Measurements from ENCODE around the gene SNX19. TPM values are rescaled to one million over a fixed set of nuclear protein-coding genes. Genes with fewer than 3 reads are reported as not detected.

SNX19 gene
- total and polyA plus RNA-seq, 5 donors: 17.3 to 59.5 (median 44.9) TPM

DNA sequence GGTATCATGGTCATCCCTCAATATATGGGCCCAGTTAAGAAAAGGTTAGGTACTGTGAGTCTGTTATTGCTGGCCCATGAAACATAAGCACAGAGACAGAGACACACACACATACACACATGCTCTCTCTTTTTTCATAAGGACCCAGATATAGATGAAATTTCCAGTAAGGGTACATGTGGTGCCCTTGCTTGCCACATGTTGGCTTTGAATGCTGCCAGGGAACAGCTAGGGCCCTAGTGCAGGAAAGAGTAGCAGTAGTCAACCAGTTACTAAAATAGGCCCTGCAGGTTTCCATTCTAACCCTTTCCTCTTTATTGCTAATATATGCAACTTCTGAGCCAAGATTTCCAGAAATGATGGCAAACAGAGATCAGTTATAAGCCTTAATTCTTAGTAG, 9.1 kb downstream of the SNX19 start:
- no peak overlapping the region for H3K4me3 ChIP-seq (ENCODE audit: low read length)
- DNase-seq (no peak), ATAC-seq (no peak)
- no peak overlapping the region for H3K27ac ChIP-seq (ENCODE audit: low read length)
- no peaks in the 10 kb centered on the region for H3K4me1 ChIP-seq (ENCODE audit: control insufficient read depth, insufficient read depth, low read length)
- intact Hi-C loops (cut with DNase I): no loop called here
- no peaks in the 10 kb centered on the region for H3K9me3 ChIP-seq (ENCODE audit: control insufficient read depth, low read length)
- no peaks in the 10 kb centered on the region for H3K27me3 ChIP-seq (ENCODE audit: control insufficient read depth, insufficient read depth)

DNA sequence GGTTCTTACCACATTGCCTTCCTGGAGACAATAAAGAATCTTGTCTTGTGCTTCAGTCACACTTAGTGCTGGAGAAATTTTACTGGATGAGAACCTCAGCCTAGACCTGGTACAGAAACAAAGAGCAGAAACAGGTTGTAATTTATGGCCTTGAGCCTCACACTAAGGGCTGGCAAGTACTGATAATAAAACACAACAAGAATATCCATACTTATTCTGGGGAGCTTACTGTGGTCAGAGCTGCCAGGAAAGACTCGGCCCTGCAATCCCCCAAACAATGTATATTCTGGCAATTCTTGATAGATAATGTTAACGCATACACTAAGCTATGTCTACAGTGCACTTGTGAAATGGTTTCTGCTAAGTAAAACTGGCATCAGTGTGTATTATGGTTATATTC, 9.7 kb downstream of the SNX19 start:
- Histone ChIP-seq H3K27ac (ENCODE audit: low read length) (no peak overlapping the region), H3K4me1 (ENCODE audit: control insufficient read depth, insufficient read depth, low read length) (no peaks in the 10 kb centered on the region), H3K4me3 (ENCODE audit: low read length) (no peak overlapping the region), H3K27me3 (ENCODE audit: control insufficient read depth, insufficient read depth) (no peaks in the 10 kb centered on the region), H3K9me3 (ENCODE audit: control insufficient read depth, low read length) (no peaks in the 10 kb centered on the region)
- intact Hi-C loops (cut with DNase I): no loop called here
- 98% methylated on average over 2 of the region's 2 CpGs for WGBS
- DNase-seq: no peak
- ATAC-seq: no peak

DNA sequence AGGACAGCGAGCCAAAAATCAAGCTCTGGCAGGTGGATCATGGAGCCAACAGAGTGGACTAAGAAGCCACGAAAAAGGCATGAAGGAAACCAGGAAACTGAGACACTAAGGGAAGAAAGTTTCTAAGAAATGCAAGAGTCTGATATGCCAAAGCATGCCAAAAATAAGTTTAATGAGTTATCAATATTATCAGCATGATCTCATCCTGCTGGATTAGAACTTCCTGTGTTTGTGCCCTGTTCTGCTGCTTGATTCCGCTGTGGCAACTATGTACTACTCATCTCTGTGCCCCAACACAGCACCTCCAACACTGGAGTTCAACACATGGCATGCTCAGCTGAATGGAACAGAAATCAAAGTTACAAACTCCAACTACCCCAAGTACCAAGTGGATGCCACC, 10.8 kb downstream of the SNX19 start:
- H3K4me1 ChIP-seq (ENCODE audit: control insufficient read depth, insufficient read depth, low read length): no peaks in the 10 kb centered on the region
- WGBS: 82% methylated on average over 3 of the region's 3 CpGs
- H3K4me3 ChIP-seq (ENCODE audit: low read length): no peak overlapping the region
- ATAC-seq (no peak), DNase-seq (no peak)
- H3K9me3 ChIP-seq (ENCODE audit: control insufficient read depth, low read length): no peaks in the 10 kb centered on the region
- intact Hi-C loops (cut with DNase I): no loop called here
- no peak overlapping the region for H3K27ac ChIP-seq (ENCODE audit: low read length)
- no peaks in the 10 kb centered on the region for H3K27me3 ChIP-seq (ENCODE audit: control insufficient read depth, insufficient read depth)

DNA sequence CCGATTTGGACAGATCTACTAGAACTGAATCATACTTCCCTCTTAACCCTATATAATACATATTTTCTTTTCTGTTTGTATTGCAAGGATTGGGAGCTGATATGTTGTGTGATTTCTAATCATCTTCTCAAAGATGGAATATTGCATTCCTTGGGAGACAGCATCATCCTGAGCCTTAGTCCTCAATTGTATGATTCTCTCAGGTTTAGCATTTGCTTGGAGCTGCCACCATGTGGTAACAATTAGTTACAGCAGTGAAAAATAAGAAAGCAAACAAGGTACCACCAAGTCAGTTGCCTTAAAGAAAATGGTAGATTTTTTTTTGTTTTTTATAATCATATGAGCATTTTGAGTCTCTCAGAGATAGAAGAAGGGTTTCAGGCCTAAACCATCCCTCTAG, 11.9 kb downstream of the SNX19 start:
- ATAC-seq (no peak), DNase-seq (no peak)
- WGBS: 96% methylated on average over 1 of the region's 1 CpG
- Histone ChIP-seq H3K4me3 (ENCODE audit: low read length) (no peak overlapping the region), H3K9me3 (ENCODE audit: control insufficient read depth, low read length) (no peaks in the 10 kb centered on the region), H3K27me3 (ENCODE audit: control insufficient read depth, insufficient read depth) (no peaks in the 10 kb centered on the region), H3K27ac (ENCODE audit: low read length) (no peak overlapping the region), H3K4me1 (ENCODE audit: control insufficient read depth, insufficient read depth, low read length) (no peaks in the 10 kb centered on the region)
- intact Hi-C loops (cut with DNase I): no loop called here

DNA sequence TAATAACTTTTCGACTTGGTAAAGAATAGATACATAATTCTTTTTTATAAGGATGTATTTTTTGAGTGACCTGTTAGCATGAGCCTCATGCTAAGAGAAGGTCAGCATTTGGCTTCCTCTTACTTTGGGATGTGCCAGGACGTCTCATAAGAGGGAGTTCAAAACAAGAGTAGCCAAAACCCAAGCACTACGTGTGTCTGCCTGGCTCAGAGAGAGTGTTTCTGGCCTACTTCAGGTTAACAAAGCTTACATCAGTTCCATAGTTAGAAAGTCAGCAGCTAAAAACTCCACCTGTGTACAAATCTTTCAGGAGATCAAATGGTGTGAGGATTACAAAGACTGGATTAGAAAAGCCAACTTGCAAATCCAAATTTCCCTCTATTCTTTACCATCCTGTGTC, 13.9 kb downstream of the SNX19 start:
- Histone ChIP-seq H3K4me1 (ENCODE audit: control insufficient read depth, insufficient read depth, low read length) (peaks cover 5% of the 10 kb centered on the region), H3K9me3 (ENCODE audit: control insufficient read depth, low read length) (no peaks in the 10 kb centered on the region), H3K4me3 (ENCODE audit: low read length) (no peak overlapping the region), H3K27ac (ENCODE audit: low read length) (no peak overlapping the region), H3K27me3 (ENCODE audit: control insufficient read depth, insufficient read depth) (no peaks in the 10 kb centered on the region)
- ATAC-seq (no peak), DNase-seq (no peak)
- intact Hi-C loops (cut with DNase I): no loop called here
- WGBS: 73% methylated on average over 3 of the region's 3 CpGs

DNA sequence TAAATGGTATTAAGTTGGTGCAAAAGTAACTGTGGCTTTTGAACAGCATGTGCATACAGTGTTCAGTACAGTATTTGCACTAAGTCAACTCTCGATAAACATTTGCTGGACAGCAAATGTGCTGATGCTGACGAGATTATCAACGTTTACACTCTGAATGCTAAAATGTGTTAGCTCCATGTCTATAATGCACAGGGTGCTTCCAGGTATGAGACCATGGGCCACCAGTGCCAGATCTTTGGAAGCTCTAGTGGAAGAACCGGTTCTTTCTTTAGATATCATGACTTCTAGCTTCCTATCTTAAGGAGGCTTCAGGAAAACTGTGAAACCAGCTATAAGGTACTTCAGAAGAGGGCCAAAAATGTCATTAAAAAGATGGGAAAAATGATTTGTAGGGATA, 17.2 kb downstream of the SNX19 start:
- intact Hi-C loops (cut with DNase I): loop anchor here in 3 of 4 donors (10.0 kb wide), 2 partner anchors 464 to 684 kb away; no protein-coding TSS in a partner anchor
- WGBS: 71% methylated on average over 4 of the region's 4 CpGs
- H3K4me3 ChIP-seq (ENCODE audit: low read length): no peak overlapping the region
- H3K27ac ChIP-seq (ENCODE audit: low read length): no peak overlapping the region
- DNase-seq: no peak
- peaks cover 8% of the 10 kb centered on the region for H3K4me1 ChIP-seq (ENCODE audit: control insufficient read depth, insufficient read depth, low read length)
- no peak for ATAC-seq
- H3K27me3 ChIP-seq (ENCODE audit: control insufficient read depth, insufficient read depth): no peaks in the 10 kb centered on the region
- H3K9me3 ChIP-seq (ENCODE audit: control insufficient read depth, low read length): no peaks in the 10 kb centered on the region

DNA sequence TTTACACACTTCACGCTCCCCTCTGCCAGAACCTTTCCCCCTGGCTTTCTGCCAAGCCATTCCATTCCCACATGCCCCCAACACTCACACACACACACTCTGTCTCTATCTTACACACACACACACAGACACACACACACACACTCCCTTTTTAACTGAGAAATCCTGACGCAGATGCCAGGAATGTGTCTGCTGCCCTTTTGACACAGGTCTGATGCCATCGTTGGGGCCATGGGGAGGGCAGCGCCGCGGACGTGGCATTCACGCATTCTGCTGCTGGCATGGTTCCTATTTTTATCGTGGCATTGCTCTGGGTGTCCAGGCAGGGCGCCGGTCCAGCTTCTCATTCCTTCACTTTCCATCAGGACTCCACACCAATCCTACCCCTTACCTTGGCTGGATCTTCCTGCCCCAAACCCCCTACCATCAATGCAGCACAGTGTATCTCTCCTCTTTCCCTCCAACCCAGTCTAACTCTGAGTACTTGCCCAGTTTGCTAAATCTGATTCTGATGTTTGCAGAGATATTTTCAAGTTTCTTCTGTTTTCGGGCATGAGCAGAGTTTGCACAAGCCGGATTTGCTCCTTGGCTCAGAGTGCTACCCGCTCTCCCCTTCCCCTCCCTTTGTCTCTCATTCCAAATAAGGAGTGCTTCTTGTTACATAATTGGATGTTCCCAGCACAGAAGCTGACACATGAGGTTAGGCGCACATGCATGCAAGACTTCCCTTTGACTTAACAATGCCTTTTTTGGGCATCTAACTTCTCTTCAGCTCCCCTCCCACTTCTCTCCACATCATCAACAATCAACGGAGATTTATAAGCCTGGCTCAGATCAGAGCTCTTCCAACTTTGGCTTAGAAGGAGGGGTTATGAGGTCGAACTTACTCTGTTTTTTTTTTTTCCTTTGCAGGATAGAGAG, 18.8 kb downstream of the SNX19 start:
- intact Hi-C loops (cut with DNase I): loop anchor here in 3 of 4 donors (10.0 kb wide), 2 partner anchors 463 to 683 kb away; no protein-coding TSS in a partner anchor
- ATAC-seq (peak; percentile 83 to 89), DNase-seq (peak; percentile 84 to 90 (median 89))
- Histone ChIP-seq H3K9me3 (ENCODE audit: control insufficient read depth, low read length) (no peaks in the 10 kb centered on the region), H3K27me3 (ENCODE audit: control insufficient read depth, insufficient read depth) (no peaks in the 10 kb centered on the region), H3K4me1 (ENCODE audit: control insufficient read depth, insufficient read depth, low read length) (peaks cover 8% of the 10 kb centered on the region), H3K4me3 (ENCODE audit: low read length) (no peak overlapping the region), H3K27ac (ENCODE audit: low read length) (peak overlapping the region; percentile 97)
- 27% methylated on average over 17 of the region's 17 CpGs for WGBS

DNA sequence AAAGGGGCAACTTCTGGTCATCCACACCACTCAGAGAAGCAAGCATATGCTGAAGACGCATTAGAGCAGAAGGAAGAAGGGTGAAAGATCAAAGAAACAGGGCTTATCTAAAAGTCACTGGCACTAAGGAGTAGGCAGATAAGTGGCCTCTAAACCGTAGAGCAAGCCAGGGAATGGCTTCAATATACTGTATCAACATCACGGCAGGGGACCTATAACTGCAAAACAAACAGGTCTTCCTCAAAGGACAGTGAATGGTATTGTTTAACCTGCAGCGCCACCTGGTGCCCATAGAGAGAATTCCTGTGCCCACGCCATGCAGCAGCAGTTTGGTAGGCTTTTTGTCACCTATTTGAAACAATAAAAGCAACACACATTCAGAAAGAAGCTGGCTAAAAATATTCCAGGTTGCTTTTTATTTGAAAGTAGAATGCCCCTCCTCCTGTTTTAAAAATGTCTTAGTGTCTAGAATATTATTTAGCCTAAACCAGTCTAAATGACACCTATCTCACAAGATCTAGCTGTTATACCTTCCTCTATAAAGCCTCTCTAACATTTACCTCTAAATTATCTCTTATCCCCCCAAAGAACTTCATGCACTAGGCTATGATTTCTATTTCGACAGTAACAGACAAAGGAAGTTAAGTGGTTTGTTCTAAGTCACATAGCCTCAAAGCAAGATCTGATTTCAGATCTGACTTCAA, 21.8 kb downstream of the SNX19 start:
- Histone ChIP-seq H3K4me1 (ENCODE audit: control insufficient read depth, insufficient read depth, low read length) (peaks cover 10% of the 10 kb centered on the region), H3K27me3 (ENCODE audit: control insufficient read depth, insufficient read depth) (no peaks in the 10 kb centered on the region), H3K9me3 (ENCODE audit: control insufficient read depth, low read length) (no peaks in the 10 kb centered on the region), H3K4me3 (ENCODE audit: low read length) (no peak overlapping the region), H3K27ac (ENCODE audit: low read length) (no peak overlapping the region)
- DNase-seq (peak; percentile 64 to 88 (median 74)), ATAC-seq (peak; percentile 15 to 43)
- intact Hi-C loops (cut with DNase I): loop anchor here (2.0 to 10.0 kb wide), 5 partner anchors 32 to 680 kb away; no protein-coding TSS in a partner anchor
- 17% methylated on average over 6 of the region's 6 CpGs for WGBS

DNA sequence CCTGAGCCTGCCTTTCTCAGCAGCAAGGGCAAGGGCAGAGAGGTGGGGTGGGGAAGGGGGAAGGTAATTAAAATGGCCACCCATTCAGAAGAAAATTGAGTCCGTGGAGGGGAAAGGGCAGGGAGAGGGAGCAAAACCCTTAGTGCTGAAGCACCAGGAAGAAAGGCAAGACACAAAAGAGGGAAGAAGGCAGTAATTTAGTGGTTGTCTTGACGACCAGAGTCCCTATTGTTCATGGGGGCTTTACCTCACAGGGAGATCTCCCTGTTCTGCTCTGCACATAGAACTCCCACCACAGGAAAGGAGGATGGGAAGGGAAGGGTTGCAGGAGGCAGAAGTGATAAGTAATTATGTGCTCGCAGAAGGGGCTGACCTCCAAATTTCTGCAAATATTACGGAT, 23.4 kb downstream of the SNX19 start:
- Histone ChIP-seq H3K27me3 (ENCODE audit: control insufficient read depth, insufficient read depth) (no peaks in the 10 kb centered on the region), H3K4me3 (ENCODE audit: low read length) (no peak overlapping the region), H3K27ac (ENCODE audit: low read length) (no peak overlapping the region), H3K9me3 (ENCODE audit: control insufficient read depth, low read length) (no peaks in the 10 kb centered on the region), H3K4me1 (ENCODE audit: control insufficient read depth, insufficient read depth, low read length) (peaks cover 5% of the 10 kb centered on the region)
- no peak for ATAC-seq
- DNase-seq: no peak
- 64% methylated on average over 4 of the region's 4 CpGs for WGBS
- intact Hi-C loops (cut with DNase I): loop anchor here (5.0 to 10.0 kb wide), 3 partner anchors 458 to 678 kb away; no protein-coding TSS in a partner anchor

DNA sequence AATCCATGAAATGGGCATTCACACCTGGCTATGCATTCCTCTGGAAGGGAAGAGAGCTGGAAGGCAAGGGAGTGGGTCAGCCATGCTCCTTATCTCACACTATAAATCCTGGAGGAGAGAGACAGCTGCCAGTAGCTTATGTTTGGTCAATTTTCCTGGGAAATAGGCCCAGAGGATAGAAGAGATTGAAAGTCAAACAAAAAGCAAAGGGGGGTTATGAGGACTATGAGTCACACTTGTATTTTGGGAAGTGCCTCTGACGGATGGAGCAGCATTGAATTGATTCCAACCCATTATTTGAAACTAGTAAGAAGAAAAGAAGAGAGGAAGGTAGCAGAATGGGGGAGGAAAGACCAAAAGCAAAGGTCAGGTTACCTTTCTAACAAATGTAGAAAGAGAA, 25.0 kb downstream of the SNX19 start:
- WGBS: 11% methylated on average over 1 of the region's 1 CpG
- ATAC-seq (peak in 1 of 2 donors; percentile 35), DNase-seq (no peak)
- H3K27me3 ChIP-seq (ENCODE audit: control insufficient read depth, insufficient read depth): no peaks in the 10 kb centered on the region
- H3K27ac ChIP-seq (ENCODE audit: low read length): peak overlapping the region; percentile 42
- no peaks in the 10 kb centered on the region for H3K9me3 ChIP-seq (ENCODE audit: control insufficient read depth, low read length)
- no peak overlapping the region for H3K4me3 ChIP-seq (ENCODE audit: low read length)
- peaks cover 6% of the 10 kb centered on the region for H3K4me1 ChIP-seq (ENCODE audit: control insufficient read depth, insufficient read depth, low read length)
- intact Hi-C loops (cut with DNase I): loop anchor here (5.0 to 10.0 kb wide), 3 partner anchors 457 to 677 kb away; no protein-coding TSS in a partner anchor
